Liver (tissue), 9 donors: Measurements from ENCODE around the gene TECR. TPM values are rescaled to one million over a fixed set of nuclear protein-coding genes. Genes with fewer than 3 reads are reported as not detected.

Experiments used
- DNase-seq: peaks from one replicate; pipeline ENCODE4 v3.0.0-alpha.2; 2017; ENCODE audit warnings: low spot score
- H3K27ac ChIP-seq, 2 donors: one replicate each; pipeline ENCODE4 v1.7.0; 2013; ENCODE audit warnings: inconsistent platforms in 2 of 2, low read length in 2 of 2, control low read depth in 1 of 2, low read depth in 1 of 2, mild to moderate bottlenecking in 1 of 2
- H3K27me3 ChIP-seq, 4 donors: one replicate each; pipeline versions ENCODE4 v1.6.1 to v1.7.0; 2013; ENCODE audit warnings: low read length in 3 of 4, inconsistent platforms in 1 of 4, mild to moderate bottlenecking in 1 of 4, moderate library complexity in 1 of 4; ENCODE audit not compliant: control insufficient read depth in 4 of 4, insufficient read depth in 4 of 4
- H3K36me3 ChIP-seq, 4 donors: one replicate each; pipeline versions ENCODE4 v1.6.1 to v1.7.0; 2013; ENCODE audit warnings: low read length in 3 of 4, mild to moderate bottlenecking in 3 of 4, low read depth in 1 of 4, moderate library complexity in 1 of 4; ENCODE audit not compliant: control insufficient read depth in 4 of 4, insufficient read depth in 3 of 4
- H3K4me1 ChIP-seq, 4 donors: one replicate each; pipeline versions ENCODE4 v1.6.1 to v1.7.0; 2013; ENCODE audit warnings: low read length in 3 of 4, mild to moderate bottlenecking in 3 of 4, moderate library complexity in 1 of 4; ENCODE audit not compliant: control insufficient read depth in 4 of 4, insufficient read depth in 4 of 4
- H3K4me3 ChIP-seq, 3 donors: one replicate each; pipeline versions ENCODE4 v1.6.1 to v1.7.0; 2013; ENCODE audit warnings: low read length in 3 of 3, control low read depth in 1 of 3, low read depth in 1 of 3, mild to moderate bottlenecking in 1 of 3
- H3K9ac ChIP-seq, 2 donors: one replicate each; pipeline ENCODE4 v1.7.0; 2013; ENCODE audit warnings: low read length in 2 of 2, mild to moderate bottlenecking in 2 of 2, moderate library complexity in 2 of 2, control low read depth in 1 of 2, low read depth in 1 of 2
- H3K9me3 ChIP-seq, 4 donors: one replicate each; pipeline versions ENCODE4 v1.6.1 to v1.7.0; 2013; ENCODE audit warnings: low read length in 3 of 4; ENCODE audit not compliant: control insufficient read depth in 4 of 4
- ATF3 ChIP-seq: IDR thresholded peaks from 2 replicates; pipeline ENCODE4 v1.6.1; 2016; ENCODE audit warnings: antibody characterized with exemption
- CTCF ChIP-seq: fragments of 150-350 bp; IDR thresholded peaks from 2 replicates; pipeline ENCODE4 v1.5.1; 2017; ENCODE audit warnings: improper control_type of control experiment, low read depth, low read length; ENCODE audit not compliant: missing input control
- EGR1 ChIP-seq, 2 donors: IDR thresholded peaks; 2 replicates each; pipeline ENCODE4 v1.6.1; 2016 to 2018; ENCODE audit warnings: antibody characterized with exemption in 2 of 2, low read depth in 2 of 2
- FOXA1 ChIP-seq: IDR thresholded peaks from 2 replicates; pipeline ENCODE4 v1.6.1; 2016; ENCODE audit warnings: antibody characterized with exemption
- FOXA2 ChIP-seq: IDR thresholded peaks from 2 replicates; pipeline ENCODE4 v1.6.1; 2016; ENCODE audit warnings: antibody characterized with exemption
- GABPA ChIP-seq, 2 donors: IDR thresholded peaks in 1 of 2; conservative IDR thresholded peaks in 1 of 2; 2 replicates each; pipeline ENCODE4 v1.6.1; 2016; ENCODE audit warnings: antibody characterized with exemption in 2 of 2, mild to moderate bottlenecking in 1 of 2, moderate library complexity in 1 of 2
- HNF4A ChIP-seq, 2 donors: conservative IDR thresholded peaks; 2 replicates each; pipeline ENCODE4 v1.6.1; 2016; ENCODE audit warnings: antibody characterized with exemption in 2 of 2, mild to moderate bottlenecking in 2 of 2
- HNF4G ChIP-seq: IDR thresholded peaks from 2 replicates; pipeline ENCODE4 v1.6.1; 2016; ENCODE audit warnings: antibody characterized with exemption
- JUND ChIP-seq, 2 donors: IDR thresholded peaks; 2 replicates each; pipeline ENCODE4 v1.6.1; 2016; ENCODE audit warnings: antibody characterized with exemption in 2 of 2
- MAX ChIP-seq: IDR thresholded peaks from 2 replicates; pipeline ENCODE4 v1.6.1; 2016; ENCODE audit warnings: antibody characterized with exemption
- NR2F2 ChIP-seq: IDR thresholded peaks from 2 replicates; pipeline ENCODE4 v1.6.1; 2016; ENCODE audit warnings: antibody characterized with exemption
- RAD21 ChIP-seq, 2 donors: IDR thresholded peaks; 2 replicates each; pipeline ENCODE4 v1.6.1; 2016; ENCODE audit warnings: antibody characterized with exemption in 2 of 2, mild to moderate bottlenecking in 2 of 2
- REST ChIP-seq: IDR thresholded peaks from 2 replicates; pipeline ENCODE4 v1.6.1; 2016; ENCODE audit warnings: antibody characterized with exemption, mild to moderate bottlenecking
- RXRA ChIP-seq, 2 donors: IDR thresholded peaks; 2 replicates each; pipeline ENCODE4 v1.6.1; 2017 to 2018; ENCODE audit warnings: antibody characterized with exemption in 2 of 2, mild to moderate bottlenecking in 1 of 2
- SP1 ChIP-seq: IDR thresholded peaks from 2 replicates; pipeline ENCODE4 v1.6.1; 2018; ENCODE audit warnings: antibody characterized with exemption, mild to moderate bottlenecking
- TAF1 ChIP-seq: conservative IDR thresholded peaks from 2 replicates; pipeline ENCODE4 v1.6.1; 2016; ENCODE audit warnings: antibody characterized with exemption, mild to moderate bottlenecking
- YY1 ChIP-seq: IDR thresholded peaks from 2 replicates; pipeline ENCODE4 v1.6.1; 2016; ENCODE audit warnings: antibody characterized with exemption, mild to moderate bottlenecking
- ZBTB33 ChIP-seq: IDR thresholded peaks from 2 replicates; pipeline ENCODE4 v1.6.1; 2016; ENCODE audit warnings: antibody characterized with exemption
- WGBS: extraction: QIAGEN DNeasy Blood & Tissue Kit; methylation state at CpG from one replicate; pipeline ENCODE4 v1.1.7; 2013; 5-methylcytosine and 5-hydroxymethylcytosine counted together
- polyA plus RNA-seq, 2 donors: library from polyadenylated mRNA; stranded (reverse) in 1 of 2; unstranded in 1 of 2; fragments of 200-250 nt in 1 of 2; fragments of >200 nt in 1 of 2; fragmentation: Nextera tagmentation in 1 of 2; extraction: Ambion mirVana in 1 of 2; gene quantifications; one replicate each; pipeline versions ENCODE4 v1.2.1 to v1.2.3, GENCODE V29; 2013 to 2015
- total RNA-seq, 2 donors: library from RNA; depleted of rRNA; stranded (reverse); fragments of >200 nt; gene quantifications; one replicate each; pipeline ENCODE4 v1.2.3, GENCODE V29; 2014
- donor health status: healthy.
- donor health status: healthy.
- donor health status: healthy.
- donor health status: healthy.
- donor health status: healthy.

TECR gene
- total and polyA plus RNA-seq, 4 donors = 26.4 to 157 (median 60.8) TPM

- no peaks in the 10 kb centered on the region for H3K27me3 ChIP-seq
- TF ChIP-seq FOXA1 = no peak
- no peak for TF ChIP-seq SP1
- TF ChIP-seq RAD21 (IDR thresholded peaks at IDR 0.05) = no peak
- TF ChIP-seq CTCF = no peak
- TF ChIP-seq REST = no peak
- TF ChIP-seq GABPA (IDR thresholded peaks at IDR 0.05 in 1 of 2, conservative IDR thresholded peaks at IDR 0.05 in 1 of 2) = no peak
- TF ChIP-seq TAF1 = no peak
- TF ChIP-seq ZBTB33 = no peak
- TF ChIP-seq EGR1 (IDR thresholded peaks at IDR 0.05; ENCODE audit: low read depth in 2 of 2) = no peak
- TF ChIP-seq FOXA2 = no peak
- TF ChIP-seq YY1 = no peak
- TF ChIP-seq MAX = no peak
- TF ChIP-seq HNF4A (conservative IDR thresholded peaks at IDR 0.05) = no peak
- no peak for TF ChIP-seq JUND (IDR thresholded peaks at IDR 0.05)
- no peak for TF ChIP-seq HNF4G
- TF ChIP-seq RXRA (IDR thresholded peaks at IDR 0.05) = no peak
- TF ChIP-seq NR2F2 = no peak
- no peak for TF ChIP-seq ATF3
- peaks cover 6 to 31% (median 23%) of the 10 kb centered on the region in 4 donors for H3K4me1 ChIP-seq
- H3K9me3 ChIP-seq = no peaks in the 10 kb centered on the region
- peaks cover 0 to 11% (median 3%) of the 10 kb centered on the region in 4 donors for H3K36me3 ChIP-seq
- H3K9ac ChIP-seq = no peak overlapping the region
- no peak overlapping the region for H3K4me3 ChIP-seq
- DNase-seq = no peak
- 88% methylated on average over 8 of the region's 8 CpGs for WGBS
- H3K27ac ChIP-seq = no peak overlapping the region
Observed at GRCh38 chr19:14561249-14561648, 31.9 kb downstream of the TECR start.
